Measurements from ENCODE around the gene MED12L.

Gene MED12L

GRCh38 chr3:151205482-151205881 lies 120.0 kb downstream of the MED12L start:
- ChIA-PET POLR2A (no interaction called here), CTCF (interaction anchor here (1.2 to 2.1 kb wide), 2 partner anchors 23 to 37 kb away, joined by 4 to 6 read pairs; no protein-coding TSS in a partner anchor)
- DNase-seq (ENCODE audit: extremely low spot score): no peak
- no peak for TF ChIP-seq CTCF (IDR thresholded peaks at IDR 0.05; ENCODE audit: control extremely low read depth, extremely low read depth, low read depth, missing control alignments)

GRCh38 chr3:151206201-151206600 lies 120.7 kb downstream of the MED12L start:
- CTCF ChIA-PET: interaction anchor here (1.2 to 2.1 kb wide), 2 partner anchors 22 to 38 kb away, joined by 4 to 6 read pairs; no protein-coding TSS in a partner anchor
- POLR2A ChIA-PET: no interaction called here
- no peak for DNase-seq (ENCODE audit: extremely low spot score)
- TF ChIP-seq CTCF (IDR thresholded peaks at IDR 0.05; ENCODE audit: control extremely low read depth, extremely low read depth, low read depth, missing control alignments): no peak

- ChIA-PET CTCF (interaction anchor here (1.1 to 4.2 kb wide), 4 partner anchors 8 to 68 kb away, joined by 3 to 29 read pairs (median 6); partner anchors contain the start of gene P2RY14), POLR2A (no interaction called here)
- DNase-seq (ENCODE audit: extremely low spot score): no peak
- no peak for TF ChIP-seq CTCF (IDR thresholded peaks at IDR 0.05; ENCODE audit: control extremely low read depth, extremely low read depth, low read depth, missing control alignments)
Measured at GRCh38 chr3:151209654-151210053, 124.2 kb downstream of the MED12L start.

GRCh38 chr3:151210676-151211381 lies 125.4 kb downstream of the MED12L start:
- no peak for DNase-seq (ENCODE audit: extremely low spot score)
- CTCF ChIA-PET: interaction anchor here (1.1 to 4.2 kb wide), 5 partner anchors 9 to 67 kb away, joined by 3 to 29 read pairs (median 7); partner anchors contain the start of gene P2RY14
- peak; percentile 15 for TF ChIP-seq CTCF (IDR thresholded peaks at IDR 0.05; ENCODE audit: control extremely low read depth, extremely low read depth, low read depth, missing control alignments)
- POLR2A ChIA-PET: no interaction called here

- POLR2A ChIA-PET: no interaction called here
- CTCF ChIA-PET: no interaction called here
- no peak for TF ChIP-seq CTCF (IDR thresholded peaks at IDR 0.05; ENCODE audit: control extremely low read depth, extremely low read depth, low read depth, missing control alignments)
- DNase-seq (ENCODE audit: extremely low spot score): no peak
Measured at GRCh38 chr3:151213151-151213550, 127.7 kb downstream of the MED12L start.

- no peak for DNase-seq (ENCODE audit: extremely low spot score)
- no peak for TF ChIP-seq CTCF (IDR thresholded peaks at IDR 0.05; ENCODE audit: control extremely low read depth, extremely low read depth, low read depth, missing control alignments)
- ChIA-PET CTCF (interaction anchor here (1.8 kb wide), 1 partner anchor 14 kb away, joined by 8 read pairs; no protein-coding TSS in a partner anchor), POLR2A (no interaction called here)
Measured at GRCh38 chr3:151213881-151214280, 128.4 kb downstream of the MED12L start.

All from GM10248 (cell line).